COLO829 (cell line): Measurements from ENCODE around the gene LOXHD1.

Source experiments
- DNase-seq: peaks from one replicate; pipeline ENCODE4 v3.0.0; 2012; ENCODE audit warnings: low spot score

LOXHD1 gene

DNA sequence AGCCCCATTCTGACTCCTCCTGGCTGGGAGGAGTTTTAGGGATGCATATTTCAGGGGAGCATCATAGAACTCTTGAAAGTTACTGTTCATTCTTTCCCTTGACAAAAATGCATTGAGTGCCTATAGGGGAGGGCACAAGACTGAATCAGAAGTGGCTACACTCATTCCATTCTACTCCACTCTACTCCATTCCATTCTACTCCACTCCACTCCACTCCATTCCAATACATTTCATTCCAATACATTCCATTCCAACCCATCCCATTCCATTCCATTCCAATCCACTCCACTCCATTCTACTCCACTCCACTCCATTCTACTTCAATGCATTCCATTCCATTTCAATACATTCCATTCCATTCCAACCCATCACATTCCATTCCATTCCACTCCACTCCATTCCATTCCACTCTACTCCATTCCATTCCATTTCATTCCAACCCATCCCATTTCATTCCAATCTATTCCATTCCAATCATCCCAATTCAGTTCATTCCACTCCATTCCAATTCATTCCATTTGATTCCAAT lies 110.8 kb downstream of the LOXHD1 start:
- no peak for DNase-seq

DNA sequence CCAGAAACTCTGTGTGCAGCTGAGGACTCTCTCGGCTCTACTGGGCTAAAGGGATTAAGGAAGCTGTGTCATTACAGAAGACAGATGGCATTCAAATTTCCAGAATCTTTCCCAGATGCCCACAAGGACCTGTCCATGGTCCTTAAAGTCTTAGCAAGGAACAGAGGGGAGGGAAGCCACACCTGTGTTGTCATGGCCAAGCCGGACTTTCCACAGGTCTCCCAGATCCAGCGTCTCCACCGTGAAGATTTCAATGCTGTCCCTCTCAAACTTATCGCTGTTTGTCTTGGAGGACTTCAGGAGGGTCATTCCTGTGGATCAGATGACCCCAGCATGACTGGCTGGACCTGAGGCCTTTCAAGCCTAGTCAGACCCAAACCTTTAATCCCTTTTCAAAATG lies 114.5 kb downstream of the LOXHD1 start:
- DNase-seq: no peak

DNA sequence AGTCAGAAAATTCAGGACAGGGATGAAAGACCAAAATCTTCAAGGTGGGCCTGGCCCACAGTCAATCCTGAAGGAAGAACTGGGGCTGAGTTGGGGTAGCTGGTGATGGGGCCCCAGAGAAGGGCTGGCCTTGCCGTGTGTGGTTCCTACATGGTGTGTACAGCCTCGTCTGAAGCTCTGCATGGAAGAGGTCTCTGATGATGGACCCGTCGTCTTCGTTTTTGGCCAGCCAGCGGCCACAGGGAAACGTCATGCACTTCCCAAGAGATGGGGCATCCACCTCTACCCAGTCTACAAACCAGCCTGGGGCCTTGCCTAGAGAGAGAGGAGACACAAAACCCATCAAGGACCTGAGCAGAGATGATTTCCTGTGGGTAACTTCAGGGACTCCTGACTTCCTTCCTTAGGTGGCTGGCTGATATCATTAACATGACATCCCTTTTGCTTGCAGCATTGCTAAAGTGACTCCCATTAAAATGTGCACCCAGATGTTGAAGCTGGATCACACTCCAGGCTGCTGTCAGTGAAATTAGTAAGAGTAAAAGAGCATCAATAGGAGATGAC lies 115.3 kb downstream of the LOXHD1 start:
- DNase-seq: no peak

- no peak for DNase-seq
Observed at GRCh38 chr18:46538376-46538775, 118.6 kb downstream of the LOXHD1 start.

- peak; percentile 41 for DNase-seq
Observed at GRCh38 chr18:46536215-46536874, 120.7 kb downstream of the LOXHD1 start.

DNA sequence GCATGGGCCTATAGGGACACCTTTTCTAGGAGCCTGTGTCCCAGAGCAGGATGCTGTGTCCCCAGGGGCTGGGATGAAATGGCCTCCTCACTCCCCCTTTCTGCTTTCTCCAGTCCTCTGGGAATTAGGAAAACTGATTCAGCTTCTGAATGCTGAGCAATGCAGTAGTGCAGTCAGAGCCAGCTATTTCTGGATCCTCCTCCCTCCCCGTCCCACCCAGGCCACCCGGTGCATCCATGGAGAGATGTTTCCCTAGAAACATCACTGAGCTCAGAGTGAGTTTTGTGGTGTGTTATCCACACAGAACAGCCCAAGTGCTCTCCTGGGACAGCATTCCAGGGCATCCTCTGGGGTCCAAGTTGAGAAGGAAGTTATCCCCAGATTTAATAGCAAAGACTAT lies 125.5 kb downstream of the LOXHD1 start:
- no peak for DNase-seq

GRCh38 chr18:46528037-46528436 lies 129.0 kb downstream of the LOXHD1 start:
- DNase-seq: no peak

DNA sequence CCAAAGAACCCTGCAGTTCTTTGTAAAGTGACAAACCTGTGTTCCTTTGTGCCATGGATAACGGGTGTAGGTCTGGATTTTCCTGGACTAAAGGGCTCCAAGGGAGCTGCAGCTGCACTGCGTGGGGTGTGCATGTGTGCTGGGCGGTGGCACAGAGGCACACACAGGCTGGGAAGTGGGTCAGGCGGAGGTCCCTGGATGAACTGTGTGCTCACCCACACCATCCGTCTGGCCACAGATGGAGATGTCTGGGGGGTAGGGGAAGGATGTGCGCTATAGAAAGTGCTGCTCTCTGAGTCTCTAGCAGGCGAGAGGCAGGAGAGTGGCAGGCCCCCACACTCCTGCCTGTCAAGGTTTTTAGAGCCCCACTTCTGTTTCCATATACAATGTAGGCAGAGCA lies 137.2 kb downstream of the LOXHD1 start:
- DNase-seq: no peak

DNA sequence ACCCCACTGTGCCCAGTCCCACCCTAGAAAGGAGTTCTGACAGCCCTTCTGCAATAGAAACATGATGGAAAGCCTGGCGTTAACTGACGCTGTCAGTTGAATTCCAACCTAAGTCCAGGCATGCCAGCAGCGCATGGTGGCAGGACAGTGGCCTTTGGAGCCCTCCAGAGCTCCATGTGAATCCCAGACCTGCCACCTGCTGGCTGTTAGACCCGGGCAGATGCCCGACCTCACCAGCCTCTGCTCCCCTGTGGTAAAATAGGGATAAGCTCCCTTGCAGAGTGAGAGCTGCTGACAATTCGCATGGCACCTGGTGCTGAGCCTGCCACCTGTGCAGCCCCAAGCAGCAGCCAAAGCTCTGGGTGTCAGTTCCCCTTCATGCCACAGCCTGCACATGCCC lies 138.6 kb downstream of the LOXHD1 start:
- DNase-seq: no peak

DNA sequence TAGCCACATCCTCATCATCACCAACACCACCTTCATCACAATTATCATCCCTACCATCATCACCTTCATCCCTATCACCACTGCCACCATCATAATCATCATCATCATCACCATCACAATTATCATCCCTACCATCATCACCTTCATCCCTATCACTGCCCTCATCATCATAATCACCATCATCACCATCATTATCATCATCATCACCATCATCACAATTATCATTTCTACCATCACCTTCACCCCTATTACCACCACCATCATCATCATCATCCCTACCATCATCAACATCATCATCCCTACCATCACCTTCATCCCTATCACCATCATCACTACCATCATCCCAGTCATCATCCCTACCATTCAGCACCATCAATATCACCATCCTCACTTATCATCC lies 140.5 kb downstream of the LOXHD1 start:
- DNase-seq: no peak

DNA sequence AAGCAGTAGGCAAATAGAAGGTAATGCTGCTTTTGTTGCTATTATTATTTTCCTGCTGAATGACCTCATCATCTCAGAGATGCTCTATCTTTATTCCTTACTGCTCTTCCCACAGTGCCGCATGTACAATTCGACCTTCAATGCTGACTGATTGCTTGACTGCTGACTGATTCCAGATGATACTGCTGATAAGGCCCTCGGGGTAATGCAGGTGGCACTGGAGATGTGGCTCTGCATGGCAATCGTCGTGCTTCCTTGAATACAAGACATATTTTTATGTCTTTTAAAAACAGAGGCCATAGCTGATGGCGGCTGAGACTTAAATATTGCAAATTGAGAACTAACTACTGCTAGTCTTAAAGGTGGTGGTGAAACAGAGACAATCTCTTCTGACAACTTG lies 146.6 kb downstream of the LOXHD1 start:
- DNase-seq: no peak

DNA sequence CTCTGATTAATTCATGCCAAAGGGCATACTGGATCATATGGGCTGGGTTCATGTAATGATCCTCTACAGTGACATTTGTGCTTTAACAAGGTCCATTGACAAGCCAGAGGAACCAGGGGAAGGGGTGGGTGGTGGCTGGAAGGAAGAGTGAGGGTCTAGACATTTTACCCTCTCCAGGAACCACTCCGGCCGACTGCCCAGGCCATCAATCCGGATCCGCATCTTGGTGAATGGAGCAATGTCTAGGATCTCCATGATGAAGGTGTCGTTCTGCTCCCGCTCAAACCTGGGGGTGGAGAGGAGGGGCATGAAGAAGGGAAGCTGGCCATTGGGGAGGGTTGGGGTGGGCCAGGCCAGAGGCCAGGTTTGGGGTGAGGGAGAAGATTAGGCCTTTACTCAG lies 147.5 kb downstream of the LOXHD1 start:
- DNase-seq: no peak

DNA sequence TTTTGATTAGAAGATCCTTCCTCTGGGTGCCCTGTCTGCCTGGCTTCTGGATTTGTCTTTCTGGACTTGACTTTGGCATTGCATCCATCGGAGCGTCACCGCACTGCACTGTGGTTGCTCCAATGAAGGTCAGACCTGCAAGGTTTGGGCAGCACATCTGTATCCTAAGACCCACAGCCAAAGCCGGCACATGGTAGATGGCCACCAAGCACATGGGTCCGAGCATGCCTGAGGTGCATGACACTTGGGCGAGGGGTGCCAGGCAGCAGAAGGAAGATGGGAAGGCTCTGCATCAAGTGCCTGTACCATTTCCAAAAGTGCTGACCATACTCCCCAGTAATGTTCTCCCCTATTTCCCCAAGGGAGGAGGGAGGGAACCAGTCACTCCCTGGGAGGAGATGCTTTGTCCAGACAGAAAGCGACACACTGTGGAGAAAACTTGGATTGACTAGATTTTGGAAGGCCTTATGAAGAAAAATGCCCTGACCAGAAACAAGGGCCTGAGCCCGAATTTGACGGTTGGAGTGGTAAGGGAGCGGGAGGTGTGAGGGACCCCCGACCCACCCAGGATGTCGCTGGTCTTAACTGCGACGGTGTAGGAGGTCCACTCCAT lies 149.9 kb downstream of the LOXHD1 start:
- no peak for DNase-seq

DNA sequence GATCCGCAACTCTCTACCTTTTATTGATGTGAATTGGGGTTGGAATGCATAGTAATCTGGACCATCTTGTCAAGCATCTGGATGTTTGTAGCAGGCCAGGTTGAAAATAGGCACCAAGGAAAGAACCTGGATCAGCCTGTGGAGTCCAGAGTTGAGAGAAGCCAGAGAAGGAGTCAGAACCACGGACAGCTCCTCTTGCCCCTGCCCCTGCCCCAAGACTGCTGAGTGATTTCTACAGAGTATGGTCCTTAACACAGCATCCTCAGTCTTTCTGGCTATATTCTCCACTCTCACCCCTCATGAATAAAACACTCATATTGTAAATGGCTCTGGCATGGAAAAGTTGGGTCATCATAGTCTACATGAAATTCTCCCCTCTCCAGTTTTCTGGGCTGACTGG lies 154.6 kb downstream of the LOXHD1 start:
- no peak for DNase-seq

DNA sequence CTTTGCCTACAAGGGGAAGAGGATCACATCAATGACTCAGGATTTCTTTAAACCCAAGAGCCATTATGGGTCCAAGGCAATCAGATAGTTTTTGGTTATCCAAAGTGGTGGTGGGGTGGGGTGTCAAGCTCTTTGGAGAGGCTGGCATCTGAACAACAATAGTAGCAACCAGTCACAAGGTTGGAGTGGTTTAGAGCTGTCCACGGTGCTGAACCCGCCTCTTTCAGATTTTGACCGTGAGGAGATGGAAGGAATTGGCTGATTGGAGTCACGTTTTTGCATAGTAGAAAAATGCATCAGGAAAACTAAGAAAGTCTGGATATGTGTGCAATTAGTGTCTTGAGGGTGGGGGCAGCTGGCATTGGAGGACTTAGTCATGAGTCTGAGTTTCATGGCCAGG lies 159.9 kb downstream of the LOXHD1 start:
- DNase-seq: peak; percentile 24

GRCh38 chr18:46488471-46489213 lies 168.4 kb downstream of the LOXHD1 start:
- no peak for DNase-seq

- no peak for DNase-seq
Observed at GRCh38 chr18:46485675-46486194, 171.3 kb downstream of the LOXHD1 start.

- DNase-seq: no peak
Observed at GRCh38 chr18:46484971-46485370, 172.0 kb downstream of the LOXHD1 start.

DNA sequence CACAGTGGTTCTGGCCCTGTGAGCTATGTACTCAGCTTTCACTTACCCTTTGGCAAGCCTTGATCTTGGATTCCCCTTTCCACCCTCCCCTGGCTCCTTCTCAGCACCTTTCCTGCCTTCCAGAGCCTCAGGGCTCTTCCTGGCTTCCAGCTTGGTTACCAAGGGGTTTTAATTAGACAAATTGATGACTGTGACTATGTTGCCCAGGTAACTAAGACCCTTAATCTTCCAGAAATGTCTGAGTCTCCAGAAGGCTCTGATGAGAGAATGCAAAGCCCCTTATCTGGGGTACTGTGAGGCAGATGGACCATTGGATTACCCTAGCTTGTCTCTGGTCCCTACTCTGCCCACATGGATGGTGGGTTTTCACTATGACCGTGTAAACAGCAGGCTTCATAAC lies 174.2 kb downstream of the LOXHD1 start:
- DNase-seq: no peak

DNA sequence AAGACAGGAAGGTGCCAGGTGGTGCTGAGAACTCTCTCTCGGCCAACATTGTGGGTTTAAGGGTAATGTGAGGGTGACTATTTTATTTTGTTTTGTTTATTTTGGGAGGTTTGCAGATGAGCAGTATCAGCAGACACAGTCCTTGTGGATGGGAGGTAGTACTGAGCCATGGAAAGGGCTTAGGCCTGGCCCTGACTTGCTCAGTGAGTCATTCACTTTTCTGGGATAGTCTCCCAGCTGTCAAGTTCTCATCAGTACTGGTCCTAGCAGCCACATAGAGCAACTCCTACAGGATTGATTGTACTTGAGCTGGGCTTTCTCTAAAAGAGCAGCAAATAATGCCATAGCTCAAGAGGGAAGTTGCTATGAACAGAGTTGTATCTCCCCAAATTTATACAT lies 175.2 kb downstream of the LOXHD1 start:
- DNase-seq: no peak

DNA sequence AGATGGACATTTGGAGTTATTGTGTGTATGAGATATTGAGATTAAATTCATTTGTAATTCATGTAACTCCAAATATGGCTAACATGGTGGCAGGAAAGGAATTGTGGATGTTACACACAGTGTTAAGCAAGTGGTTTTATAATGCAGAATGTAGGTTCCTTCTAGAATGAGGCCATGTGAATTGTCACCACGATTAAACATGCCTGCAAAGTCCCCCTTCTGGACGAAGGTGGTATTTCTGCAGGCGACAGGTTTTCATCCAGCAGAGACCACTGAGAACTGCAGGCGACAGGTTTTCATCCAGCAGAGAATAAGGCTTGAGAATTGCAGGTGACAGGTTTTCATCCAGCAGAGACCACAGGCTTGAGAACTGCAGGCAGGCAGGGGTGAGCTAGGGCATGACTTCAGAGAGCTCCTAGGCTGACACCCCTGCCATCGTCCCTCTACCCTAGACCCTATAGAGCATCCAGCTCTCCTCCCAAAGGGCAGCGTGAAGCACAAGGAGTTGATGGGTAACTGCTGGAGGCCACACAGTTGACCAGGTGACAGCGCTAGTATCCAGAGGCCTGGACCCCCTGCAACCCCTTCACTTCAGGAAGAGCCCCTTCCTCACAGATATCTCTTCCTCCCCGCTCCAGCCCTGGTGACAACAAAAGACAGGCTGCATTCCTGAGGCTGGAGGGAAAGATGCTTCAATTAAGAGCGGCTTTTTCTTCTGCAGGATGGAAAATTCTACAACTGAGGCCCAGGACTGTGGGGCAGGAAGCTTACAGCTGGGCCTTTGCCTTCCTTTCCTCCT lies 175.8 kb downstream of the LOXHD1 start:
- DNase-seq: peak; percentile 13

DNA sequence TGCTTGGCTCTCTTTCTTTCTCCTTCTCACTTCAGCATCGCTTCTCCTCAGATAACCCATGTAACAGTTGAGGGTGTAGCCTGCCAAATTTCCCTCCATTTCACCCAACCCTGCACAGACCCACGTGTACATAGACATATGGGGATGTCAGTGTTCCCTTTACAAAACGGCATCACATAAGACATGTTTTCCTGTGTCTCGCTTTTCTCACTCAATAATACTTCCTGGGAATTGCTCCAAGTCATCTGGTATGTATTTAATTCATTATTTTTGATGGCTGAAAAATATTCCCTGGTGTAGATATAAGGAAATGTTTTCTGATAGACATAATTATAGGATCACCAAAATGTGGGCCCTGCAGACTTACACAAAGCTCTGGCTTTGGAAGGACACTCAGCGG lies 176.8 kb downstream of the LOXHD1 start:
- no peak for DNase-seq
